ENCODE measurements around the gene AP3B2.

GRCh38 chr15:82739086-82739485, 29.4 kb upstream of the AP3B2 start:
- TF ChIP-seq, protein P1, sequence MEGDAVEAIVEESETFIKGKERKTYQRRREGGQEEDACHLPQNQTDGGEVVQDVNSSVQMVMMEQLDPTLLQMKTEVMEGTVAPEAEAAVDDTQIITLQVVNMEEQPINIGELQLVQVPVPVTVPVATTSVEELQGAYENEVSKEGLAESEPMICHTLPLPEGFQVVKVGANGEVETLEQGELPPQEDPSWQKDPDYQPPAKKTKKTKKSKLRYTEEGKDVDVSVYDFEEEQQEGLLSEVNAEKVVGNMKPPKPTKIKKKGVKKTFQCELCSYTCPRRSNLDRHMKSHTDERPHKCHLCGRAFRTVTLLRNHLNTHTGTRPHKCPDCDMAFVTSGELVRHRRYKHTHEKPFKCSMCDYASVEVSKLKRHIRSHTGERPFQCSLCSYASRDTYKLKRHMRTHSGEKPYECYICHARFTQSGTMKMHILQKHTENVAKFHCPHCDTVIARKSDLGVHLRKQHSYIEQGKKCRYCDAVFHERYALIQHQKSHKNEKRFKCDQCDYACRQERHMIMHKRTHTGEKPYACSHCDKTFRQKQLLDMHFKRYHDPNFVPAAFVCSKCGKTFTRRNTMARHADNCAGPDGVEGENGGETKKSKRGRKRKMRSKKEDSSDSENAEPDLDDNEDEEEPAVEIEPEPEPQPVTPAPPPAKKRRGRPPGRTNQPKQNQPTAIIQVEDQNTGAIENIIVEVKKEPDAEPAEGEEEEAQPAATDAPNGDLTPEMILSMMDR (IDR thresholded peaks at IDR 0.05), result no peak
- no peak for TF ChIP-seq POLR2A (IDR thresholded peaks at IDR 0.05)

All from transverse colon (tissue), 3 donors.